ENCODE data around the gene ZC3H10.
"Not testable (repeated sequence)": the region's sequence is repeated elsewhere in the genome, so short reads cannot be mapped to it uniquely, and the experiment has no call there.

DNA sequence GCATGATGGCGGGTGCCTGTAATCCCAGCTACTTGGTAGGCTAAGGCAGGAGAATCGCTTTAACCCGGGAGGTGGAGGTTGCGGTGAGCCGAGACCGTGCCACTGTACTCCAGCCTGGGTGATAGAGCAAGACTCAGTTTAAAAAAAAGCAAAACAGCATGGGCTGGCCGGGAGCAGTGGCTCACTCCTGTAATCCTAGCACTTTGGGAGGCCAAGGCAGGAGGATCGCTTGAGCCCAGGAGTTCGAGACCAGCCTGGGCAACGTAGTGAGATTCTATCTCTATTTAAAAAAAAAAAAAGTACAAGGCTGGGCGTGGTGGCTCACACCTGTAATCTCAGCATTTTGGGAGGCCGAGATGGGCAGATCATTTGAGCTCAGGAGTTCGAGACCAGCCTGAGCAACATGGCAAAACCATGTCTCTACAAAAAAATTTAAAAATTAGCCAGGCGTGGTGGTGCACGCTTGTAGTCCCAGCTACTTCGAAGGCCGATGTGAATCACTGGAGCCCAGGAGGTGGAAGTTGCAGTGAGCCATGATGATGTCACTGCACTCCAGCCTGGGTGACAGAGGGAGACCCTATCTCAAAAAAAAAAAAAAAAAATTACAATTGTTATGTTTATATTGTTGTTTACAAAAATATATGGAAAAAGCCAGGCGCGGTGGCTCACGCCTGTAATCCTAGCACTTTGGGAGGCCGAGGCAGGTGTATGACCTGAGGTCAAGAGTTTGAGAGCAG lies 38.6 kb downstream of the ZC3H10 start:
- TF ChIP-seq ZNF274 (IDR thresholded peaks at IDR 0.05; ENCODE audit: low read depth, low read length); YY1 (IDR thresholded peaks at IDR 0.05; ENCODE audit: insufficient read depth, insufficient read length): not testable (repeated sequence)
